Suprapubic skin (tissue), 4 donors: ENCODE data around the gene DRAP1. TPM values are rescaled to one million over a fixed set of nuclear protein-coding genes. Genes with fewer than 3 reads are reported as not detected.

Experiments
- DNase-seq, 2 donors: peaks; one replicate each; pipeline ENCODE4 v3.0.0-alpha.2; 2019; ENCODE audit warnings: low spot score in 2 of 2
- H3K27ac ChIP-seq: fragments of 200-600 bp; sonication (generic); one replicate; pipeline ENCODE4 v1.5.1; 2019
- H3K27me3 ChIP-seq: fragments of 200-600 bp; sonication (generic); one replicate; pipeline ENCODE4 v1.5.1; 2019
- H3K36me3 ChIP-seq: fragments of 200-600 bp; sonication (generic); one replicate; pipeline ENCODE4 v1.5.1; 2019
- H3K4me1 ChIP-seq: fragments of 200-600 bp; sonication (generic); one replicate; pipeline ENCODE4 v1.5.1; 2019
- H3K4me3 ChIP-seq: fragments of 200-600 bp; sonication (generic); one replicate; pipeline ENCODE4 v1.5.1; 2019; ENCODE audit warnings: mild to moderate bottlenecking
- H3K9me3 ChIP-seq: fragments of 200-600 bp; sonication (generic); one replicate; pipeline ENCODE4 v1.5.1; 2019
- CTCF ChIP-seq, 2 donors: fragments of 200-600 bp in 1 of 2; fragments of 450-650 bp in 1 of 2; sonication (generic) in 1 of 2; IDR thresholded peaks; one replicate each; pipeline ENCODE4 v1.5.1; 2016 to 2019; ENCODE audit warnings: antibody characterized with exemption in 2 of 2, mild to moderate bottlenecking in 1 of 2, moderate library complexity in 1 of 2
- EP300 ChIP-seq: sonication (generic); formaldehyde crosslinking; IDR thresholded peaks from one replicate; pipeline ENCODE4 v1.6.1; 2017; ENCODE audit warnings: antibody characterized with exemption
- POLR2A ChIP-seq, 2 donors: fragments of 450-650 bp; IDR thresholded peaks; one replicate each; pipeline ENCODE4 v1.6.1; 2017; ENCODE audit warnings: antibody characterized with exemption in 2 of 2, mild to moderate bottlenecking in 2 of 2, moderate library complexity in 2 of 2
- POLR2AphosphoS5 ChIP-seq, 3 donors: sonication (generic); formaldehyde crosslinking; IDR thresholded peaks; one replicate each; pipeline ENCODE4 v1.6.1; 2017; ENCODE audit warnings: antibody characterized with exemption in 3 of 3
- WGBS: methylation state at CpG from one replicate; pipeline ENCODE4 v1.1.5; 2018; 5-methylcytosine and 5-hydroxymethylcytosine counted together
- total RNA-seq, 4 donors: library from RNA; depleted of rRNA; stranded (reverse); fragments of >200 nt; gene quantifications; one replicate each; pipeline ENCODE4 v1.1.0, GENCODE V29; 2016

DRAP1 gene
- 10 to 100 TPM; 54.2 to 82.5 (median 68.0) TPM for total RNA-seq

- Histone ChIP-seq H3K4me3 (peak within 1 kb of the TSS; percentile 90), H3K4me1 (peaks cover 67% of the 10 kb centered on the region), H3K27ac (peak within 1 kb of the TSS; percentile 98), H3K27me3 (no peaks in the 10 kb centered on the region), H3K36me3 (peaks cover 16% of the 10 kb centered on the region), H3K9me3 (no peaks in the 10 kb centered on the region)
- WGBS: no CpG with 5 or more reads among the region's 59 CpGs
- no peak for TF ChIP-seq CTCF (IDR thresholded peaks at IDR 0.05)
- TF ChIP-seq POLR2AphosphoS5 (IDR thresholded peaks at IDR 0.05): peak in 2 of 3 donors; percentile 59 to 90
- TF ChIP-seq POLR2A (IDR thresholded peaks at IDR 0.05): peak in 1 of 2 donors; percentile 25
- DNase-seq: peak; percentile 99
Observed at GRCh38 chr11:65919141-65919572, at the start of gene DRAP1. DRAP1 (plus strand) TSS chr11:65919426; CDS start chr11:65919502, 76 bp downstream.

GRCh38 chr11:65869643-65870306, 49.5 kb upstream of the DRAP1 start:
- Histone ChIP-seq H3K36me3 (peaks cover 29% of the 10 kb centered on the region), H3K27me3 (no peaks in the 10 kb centered on the region), H3K4me3 (no peak overlapping the region), H3K4me1 (peaks cover 43% of the 10 kb centered on the region), H3K9me3 (no peaks in the 10 kb centered on the region), H3K27ac (no peak overlapping the region)
- 75% methylated on average over 21 of the region's 24 CpGs for WGBS
- TF ChIP-seq EP300: no peak
- TF ChIP-seq CTCF (IDR thresholded peaks at IDR 0.05): no peak
- no peak for TF ChIP-seq POLR2A (IDR thresholded peaks at IDR 0.05)
- TF ChIP-seq POLR2AphosphoS5 (IDR thresholded peaks at IDR 0.05): no peak
- no peak for DNase-seq

GRCh38 chr11:65870307-65870658, 48.9 kb upstream of the DRAP1 start:
- 96% methylated on average over 8 of the region's 11 CpGs for WGBS
- Histone ChIP-seq H3K4me3 (no peak overlapping the region), H3K4me1 (peaks cover 43% of the 10 kb centered on the region), H3K27ac (no peak overlapping the region), H3K27me3 (no peaks in the 10 kb centered on the region), H3K36me3 (peaks cover 24% of the 10 kb centered on the region), H3K9me3 (no peaks in the 10 kb centered on the region)
- no peak for DNase-seq
- no peak for TF ChIP-seq POLR2AphosphoS5 (IDR thresholded peaks at IDR 0.05)
- TF ChIP-seq CTCF (IDR thresholded peaks at IDR 0.05): no peak
- no peak for TF ChIP-seq EP300
- no peak for TF ChIP-seq POLR2A (IDR thresholded peaks at IDR 0.05)

- TF ChIP-seq CTCF (IDR thresholded peaks at IDR 0.05) (no peak), POLR2AphosphoS5 (IDR thresholded peaks at IDR 0.05) (no peak), EP300 (no peak)
- DNase-seq: no peak
- no peaks in the 10 kb centered on the region for H3K9me3 ChIP-seq
- H3K36me3 ChIP-seq: peaks cover 17% of the 10 kb centered on the region
- H3K27ac ChIP-seq: peak overlapping the region; percentile 85
- H3K4me3 ChIP-seq: peak overlapping the region; percentile 58
- WGBS: 72% methylated on average over 12 of the region's 24 CpGs
- H3K27me3 ChIP-seq: no peaks in the 10 kb centered on the region
- peaks cover 43% of the 10 kb centered on the region for H3K4me1 ChIP-seq
Observed at GRCh38 chr11:65870706-65871681, 48.2 kb upstream of the DRAP1 start.
